GM12891 (cell line): Measurements from ENCODE around the gene TFPT.
A peak's percentile ranks its signal among the peaks of the same experiment; 100 is the strongest.

ENCODE experiments used
- DNase-seq: peaks from one replicate; pipeline ENCODE4 v3.0.0; 2011; ENCODE audit warnings: low spot score; ENCODE audit not compliant: insufficient read length
- FAIRE-seq: peaks from 2 replicates; lab custom pipeline; 2011; peaks lifted over from hg19 to GRCh38; lab: Jason Lieb, UNC
- PAX5 ChIP-seq: IDR thresholded peaks from 2 replicates; pipeline ENCODE4 v1.6.1; 2011; ENCODE audit warnings: low read length, moderate library complexity, mild to moderate bottlenecking; ENCODE audit not compliant: insufficient read depth, severe bottlenecking
- POLR2A ChIP-seq: IDR thresholded peaks from 2 replicates; pipeline ENCODE4 v1.6.1; 2011; ENCODE audit warnings: low read depth, low read length, control low read depth
- POLR2AphosphoS5 ChIP-seq: IDR thresholded peaks from 2 replicates; pipeline ENCODE4 v1.6.1; 2011; ENCODE audit warnings: low read depth, low read length, control low read depth
- POU2F2 ChIP-seq: IDR thresholded peaks from 2 replicates; pipeline ENCODE4 v1.6.1; 2011; ENCODE audit warnings: low read depth, mild to moderate bottlenecking, control low read depth, low read length, moderate library complexity
- SPI1 ChIP-seq: IDR thresholded peaks from 2 replicates; pipeline ENCODE4 v1.6.1; 2011; ENCODE audit warnings: low read depth, low read length, control low read depth
- TAF1 ChIP-seq: IDR thresholded peaks from 2 replicates; pipeline ENCODE4 v1.6.1; 2011; ENCODE audit warnings: low read depth, low read length, control low read depth

TFPT gene

GRCh38 chr19:54159352-54160181 lies 44.1 kb upstream of the TFPT start, which contains the start of gene LENG1:
Gene LENG1 (minus strand): TSS chr19:54159721. CDS start chr19:54159695, 26 bp downstream.
- FAIRE-seq: peak; percentile 100
- peak; percentile 96 for DNase-seq

GRCh38 chr19:54158812-54159351 lies 43.4 kb upstream of the TFPT start:
- DNase-seq (no peak), FAIRE-seq (no peak)
- TF ChIP-seq PAX5 (no peak), POLR2AphosphoS5 (no peak), POU2F2 (peak; percentile 8; the same call in 1 of the 2 replicates), SPI1 (peak; percentile 44; the same call in 1 of the 2 replicates)

More at GRCh38 chr19:54159352-54160181, 44.1 kb upstream of the TFPT start, which contains the start of gene LENG1:
- TF ChIP-seq TAF1: peak; percentile 78
- no peak for TF ChIP-seq PAX5
- TF ChIP-seq POLR2AphosphoS5: peak; percentile 94
- TF ChIP-seq POU2F2: peak; percentile 78; the same call in 1 of the 2 replicates
- no peak for TF ChIP-seq SPI1
- TF ChIP-seq POLR2A: peak; percentile 82

GRCh38 chr19:54156953-54157352 lies 41.5 kb upstream of the TFPT start:
- TF ChIP-seq POU2F2 (no peak), SPI1 (no peak), PAX5 (no peak), POLR2A (no peak), POLR2AphosphoS5 (no peak), TAF1 (no peak)
- FAIRE-seq (peak; percentile 9), DNase-seq (no peak)

GRCh38 chr19:54156490-54156889 lies 41.0 kb upstream of the TFPT start:
- peak; percentile 27; the same call in 1 of the 2 replicates for TF ChIP-seq POLR2A
- TF ChIP-seq TAF1: no peak
- FAIRE-seq: no peak
- DNase-seq: no peak

- no peak for TF ChIP-seq PAX5
- TF ChIP-seq POLR2A: no peak
- TF ChIP-seq POLR2AphosphoS5: peak; percentile 59; the same call in 1 of the 2 replicates
- FAIRE-seq: no peak
- no peak for DNase-seq
Measured at GRCh38 chr19:54155694-54156093, 40.2 kb upstream of the TFPT start.

GRCh38 chr19:54154603-54155345 lies 39.3 kb upstream of the TFPT start:
- FAIRE-seq (no peak), DNase-seq (no peak)
- TF ChIP-seq TAF1 (no peak), POLR2A (peak; percentile 21; the same call in 1 of the 2 replicates), POU2F2 (peak; percentile 45; the same call in 1 of the 2 replicates)

- DNase-seq: no peak
- no peak for TF ChIP-seq POLR2A
- no peak for TF ChIP-seq PAX5
- TF ChIP-seq POLR2AphosphoS5: no peak
- TF ChIP-seq POU2F2: no peak
- TF ChIP-seq TAF1: no peak
- no peak for TF ChIP-seq SPI1
- FAIRE-seq: no peak
Measured at GRCh38 chr19:54153731-54154326, 38.4 kb upstream of the TFPT start.

GRCh38 chr19:54152878-54153524 lies 37.5 kb upstream of the TFPT start:
- TF ChIP-seq POU2F2 (no peak), PAX5 (no peak), POLR2A (no peak), SPI1 (no peak), TAF1 (no peak), POLR2AphosphoS5 (no peak; the same call in 1 of the 2 replicates)
- no peak for DNase-seq
- no peak for FAIRE-seq

- TF ChIP-seq POLR2A: no peak; the same call in 1 of the 2 replicates
- TF ChIP-seq SPI1: no peak
- no peak for TF ChIP-seq PAX5
- TF ChIP-seq POLR2AphosphoS5: no peak
- TF ChIP-seq POU2F2: no peak
- no peak for TF ChIP-seq TAF1
- FAIRE-seq: no peak
Measured at GRCh38 chr19:54152267-54152666, 36.8 kb upstream of the TFPT start.

More at GRCh38 chr19:54152267-54152666, 36.8 kb upstream of the TFPT start:
- DNase-seq: no peak
